ENCODE data around the gene CASP8.
"Not testable (repeated sequence)": the region's sequence is repeated elsewhere in the genome, so short reads cannot be mapped to it uniquely, and the experiment has no call there.

CASP8 gene

DNA sequence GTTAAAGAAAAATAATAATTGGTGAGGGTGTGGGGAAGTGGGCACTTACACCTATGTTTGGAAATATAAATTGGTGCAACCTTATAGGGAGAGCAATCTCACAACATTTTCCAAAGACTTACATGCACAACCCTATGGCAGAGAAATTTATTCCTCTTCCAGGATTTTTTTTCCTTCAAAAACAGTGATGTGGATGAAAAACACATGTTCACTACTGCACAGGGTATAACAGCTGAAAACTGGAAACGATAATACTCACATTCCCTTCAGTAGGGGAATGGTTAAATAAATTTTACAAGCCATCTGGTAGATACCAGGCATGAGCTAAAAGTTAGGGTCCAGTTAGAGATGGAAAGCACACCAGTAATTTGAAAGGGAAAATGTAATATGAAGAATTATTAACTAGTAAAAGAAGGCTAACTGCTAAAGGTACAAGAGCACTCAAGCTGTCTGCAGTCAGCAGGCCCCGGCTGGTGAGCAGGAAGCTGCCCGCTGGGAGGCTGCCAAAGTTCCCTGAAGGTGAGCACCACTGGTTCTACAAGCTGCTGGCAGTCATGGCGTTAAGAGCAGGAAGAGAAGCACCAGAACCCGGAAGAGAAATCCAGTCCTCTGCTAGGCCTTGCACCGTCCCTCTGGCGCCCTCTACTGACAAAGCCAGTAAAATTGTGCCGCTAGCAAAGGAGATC lies 28.4 kb upstream of the CASP8 start:
- peak; percentile 92 for FAIRE-seq
- no peak for TF ChIP-seq SPI1 (IDR thresholded peaks at IDR 0.05; ENCODE audit: low read depth, low read length)
- no peak for TF ChIP-seq PAX5 (IDR thresholded peaks at IDR 0.05; ENCODE audit: insufficient read depth, low read length, severe bottlenecking)
- peak; percentile 67 for TF ChIP-seq POLR2AphosphoS5 (IDR thresholded peaks at IDR 0.05; ENCODE audit: low read depth, low read length)
- TF ChIP-seq POU2F2 (IDR thresholded peaks at IDR 0.05; ENCODE audit: low read depth, low read length): no peak
- TF ChIP-seq POLR2A (IDR thresholded peaks at IDR 0.05; ENCODE audit: low read depth, low read length): peak; percentile 67
- TF ChIP-seq TAF1 (IDR thresholded peaks at IDR 0.05; ENCODE audit: low read depth, low read length): peak; percentile 78
- DNase-seq (ENCODE audit: insufficient read length, low spot score): peak; percentile 54

DNA sequence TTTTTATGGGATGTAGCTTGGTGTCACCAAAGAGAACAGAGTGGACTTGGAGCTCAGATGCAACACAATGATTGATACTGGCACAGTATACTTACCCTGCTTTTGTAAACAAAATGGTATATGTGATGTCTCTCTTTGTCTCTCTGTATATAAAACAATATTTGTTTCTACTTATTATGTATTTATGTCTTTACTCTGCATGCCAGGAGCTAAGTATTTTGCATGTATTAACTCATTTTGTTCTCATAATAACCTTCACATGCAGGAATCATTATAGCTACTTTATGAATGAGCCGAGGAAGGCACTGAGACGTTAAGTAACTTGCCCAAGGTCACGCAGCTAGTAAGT lies 27.9 kb upstream of the CASP8 start:
- TF ChIP-seq POLR2AphosphoS5 (IDR thresholded peaks at IDR 0.05; ENCODE audit: low read depth, low read length) (no peak), POU2F2 (IDR thresholded peaks at IDR 0.05; ENCODE audit: low read depth, low read length) (no peak), PAX5 (IDR thresholded peaks at IDR 0.05; ENCODE audit: insufficient read depth, low read length, severe bottlenecking) (no peak), POLR2A (IDR thresholded peaks at IDR 0.05; ENCODE audit: low read depth, low read length) (no peak), TAF1 (IDR thresholded peaks at IDR 0.05; ENCODE audit: low read depth, low read length) (no peak)
- FAIRE-seq: no peak
- DNase-seq (ENCODE audit: insufficient read length, low spot score): no peak

GRCh38 chr2:201233192-201233811 lies 27.0 kb upstream of the CASP8 start:
- peak; percentile 46 for DNase-seq (ENCODE audit: insufficient read length, low spot score)
- peak; percentile 97 for FAIRE-seq
- TF ChIP-seq POLR2AphosphoS5 (IDR thresholded peaks at IDR 0.05; ENCODE audit: low read depth, low read length): peak; percentile 78
- TF ChIP-seq POU2F2 (IDR thresholded peaks at IDR 0.05; ENCODE audit: low read depth, low read length): no peak
- TF ChIP-seq POLR2A (IDR thresholded peaks at IDR 0.05; ENCODE audit: low read depth, low read length): peak; percentile 89
- peak; percentile 77 for TF ChIP-seq TAF1 (IDR thresholded peaks at IDR 0.05; ENCODE audit: low read depth, low read length)

DNA sequence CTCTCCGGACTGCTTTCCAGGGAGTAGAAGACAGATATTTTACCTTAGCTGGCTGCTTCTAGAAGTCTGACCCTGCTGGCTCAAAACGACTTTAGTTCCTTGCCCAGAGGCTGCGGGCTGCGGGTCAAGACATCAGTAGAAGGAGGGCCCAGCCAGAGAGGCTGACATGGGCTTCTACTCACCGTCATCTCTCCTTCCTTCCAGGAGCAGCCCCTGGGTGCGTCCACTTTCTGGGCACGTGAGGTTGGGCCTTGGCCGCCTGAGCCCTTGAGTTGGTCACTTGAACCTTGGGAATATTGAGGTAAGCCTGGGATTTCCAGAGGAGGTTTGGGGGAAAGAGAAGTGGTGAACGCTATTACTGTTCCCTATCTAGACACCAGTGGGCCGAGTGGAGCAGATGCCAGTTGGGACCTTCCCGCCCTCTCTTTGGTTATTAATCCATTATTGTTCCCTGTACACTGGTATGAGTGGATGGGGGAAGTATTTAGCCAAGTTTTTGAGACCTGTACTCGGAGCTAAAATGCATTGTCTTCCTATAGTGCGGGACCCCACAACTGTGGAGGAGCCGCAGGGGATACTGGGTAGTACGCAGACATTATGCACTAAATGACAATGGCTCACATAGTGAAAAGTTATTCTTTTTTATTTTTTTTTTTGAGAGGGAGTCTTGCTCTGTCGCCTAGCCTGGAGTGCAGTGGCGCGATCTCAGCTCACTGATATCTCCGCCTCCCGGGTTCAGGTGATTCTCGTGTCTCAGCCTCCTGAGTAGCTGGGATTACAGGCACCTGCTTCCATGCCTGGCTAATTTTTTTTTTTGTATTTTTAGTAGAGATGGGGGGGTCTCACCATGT lies 26.3 kb upstream of the CASP8 start:
- DNase-seq (ENCODE audit: insufficient read length, low spot score) (no peak), FAIRE-seq (peak; percentile 57)
- TF ChIP-seq POLR2AphosphoS5 (IDR thresholded peaks at IDR 0.05; ENCODE audit: low read depth, low read length): no peak
- no peak for TF ChIP-seq POLR2A (IDR thresholded peaks at IDR 0.05; ENCODE audit: low read depth, low read length)
- TF ChIP-seq PAX5 (IDR thresholded peaks at IDR 0.05; ENCODE audit: insufficient read depth, low read length, severe bottlenecking): no peak
- TF ChIP-seq POU2F2 (IDR thresholded peaks at IDR 0.05; ENCODE audit: low read depth, low read length): no peak
- TF ChIP-seq SPI1 (IDR thresholded peaks at IDR 0.05; ENCODE audit: low read depth, low read length): no peak
- no peak for TF ChIP-seq TAF1 (IDR thresholded peaks at IDR 0.05; ENCODE audit: low read depth, low read length)

DNA sequence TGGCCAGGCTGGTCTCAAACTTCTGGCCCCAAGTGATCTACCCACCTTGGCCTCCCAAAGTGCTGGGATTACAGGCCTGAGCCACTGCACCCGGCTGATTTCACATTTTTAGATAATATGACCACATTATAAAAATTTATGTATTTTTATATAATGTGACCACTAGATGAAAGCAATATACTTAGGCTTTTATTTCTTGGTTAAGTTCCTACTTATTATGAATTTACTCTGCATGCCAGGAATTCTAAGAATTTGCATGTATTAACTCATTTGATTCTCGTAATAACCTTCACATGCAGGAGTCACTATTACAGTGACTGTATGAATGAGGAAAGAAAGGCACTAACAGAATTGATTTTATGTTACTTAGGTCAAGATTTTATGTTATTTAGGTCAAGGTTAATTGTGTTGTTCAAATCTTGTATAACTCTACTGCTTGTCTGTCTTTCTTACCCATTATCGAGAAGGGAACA lies 25.6 kb upstream of the CASP8 start:
- DNase-seq (ENCODE audit: insufficient read length, low spot score): no peak

DNA sequence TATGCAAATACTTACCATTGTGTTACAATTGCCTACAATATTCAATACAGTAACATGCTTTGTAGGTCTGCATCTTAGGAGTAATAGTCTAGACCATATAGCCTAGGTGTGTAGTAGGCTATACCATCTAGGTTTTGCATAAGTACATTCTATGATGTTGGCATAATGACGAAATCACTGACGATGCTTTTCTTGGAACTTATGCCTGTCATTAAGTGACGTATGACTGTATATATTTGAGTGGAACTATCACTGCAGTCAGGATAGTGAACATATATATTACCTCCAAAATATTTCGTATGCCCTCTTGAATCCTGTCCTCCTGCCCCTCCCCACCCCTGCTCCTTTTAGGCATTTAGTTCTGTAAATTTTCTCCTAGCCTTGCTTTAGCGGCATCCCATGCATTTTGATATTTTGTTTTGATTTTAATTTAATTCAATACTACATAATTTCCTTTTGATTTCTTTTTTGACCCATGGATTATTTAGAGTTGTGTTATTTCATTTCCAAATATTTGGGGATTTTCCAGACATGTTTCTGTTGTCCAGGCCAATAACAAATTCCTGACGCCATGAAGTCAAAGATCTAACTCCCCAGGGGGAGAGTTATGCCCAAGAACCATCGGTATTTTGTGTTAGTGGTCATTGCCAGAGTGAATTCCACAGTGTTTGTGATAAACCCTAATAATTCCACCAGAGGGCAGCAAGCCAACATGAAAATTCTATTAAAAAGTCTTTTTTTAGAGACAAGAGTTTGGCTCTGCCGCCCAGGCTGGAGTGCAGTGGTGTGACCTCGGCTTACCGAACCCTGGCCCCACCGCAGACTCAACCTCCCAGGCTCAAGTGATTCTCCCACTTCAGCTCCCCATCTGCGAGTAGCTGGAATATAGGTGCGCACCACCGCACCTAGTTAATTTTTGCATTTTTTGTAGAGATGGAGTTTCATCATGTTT lies 24.2 kb upstream of the CASP8 start:
- TF ChIP-seq POLR2AphosphoS5 (IDR thresholded peaks at IDR 0.05; ENCODE audit: low read depth, low read length) (no peak), SPI1 (IDR thresholded peaks at IDR 0.05; ENCODE audit: low read depth, low read length) (no peak), PAX5 (IDR thresholded peaks at IDR 0.05; ENCODE audit: insufficient read depth, low read length, severe bottlenecking) (no peak)
- FAIRE-seq: peak; percentile 78
- DNase-seq (ENCODE audit: insufficient read length, low spot score): no peak

More for the DNA sequence above, 25.6 kb upstream of the CASP8 start:
- TF ChIP-seq POLR2A (IDR thresholded peaks at IDR 0.05; ENCODE audit: low read depth, low read length): no peak
- TF ChIP-seq POLR2AphosphoS5 (IDR thresholded peaks at IDR 0.05; ENCODE audit: low read depth, low read length): no peak
- no peak for TF ChIP-seq PAX5 (IDR thresholded peaks at IDR 0.05; ENCODE audit: insufficient read depth, low read length, severe bottlenecking)
- no peak for TF ChIP-seq TAF1 (IDR thresholded peaks at IDR 0.05; ENCODE audit: low read depth, low read length)
- no peak for TF ChIP-seq SPI1 (IDR thresholded peaks at IDR 0.05; ENCODE audit: low read depth, low read length)
- no peak for TF ChIP-seq POU2F2 (IDR thresholded peaks at IDR 0.05; ENCODE audit: low read depth, low read length)
- no peak for FAIRE-seq

DNA sequence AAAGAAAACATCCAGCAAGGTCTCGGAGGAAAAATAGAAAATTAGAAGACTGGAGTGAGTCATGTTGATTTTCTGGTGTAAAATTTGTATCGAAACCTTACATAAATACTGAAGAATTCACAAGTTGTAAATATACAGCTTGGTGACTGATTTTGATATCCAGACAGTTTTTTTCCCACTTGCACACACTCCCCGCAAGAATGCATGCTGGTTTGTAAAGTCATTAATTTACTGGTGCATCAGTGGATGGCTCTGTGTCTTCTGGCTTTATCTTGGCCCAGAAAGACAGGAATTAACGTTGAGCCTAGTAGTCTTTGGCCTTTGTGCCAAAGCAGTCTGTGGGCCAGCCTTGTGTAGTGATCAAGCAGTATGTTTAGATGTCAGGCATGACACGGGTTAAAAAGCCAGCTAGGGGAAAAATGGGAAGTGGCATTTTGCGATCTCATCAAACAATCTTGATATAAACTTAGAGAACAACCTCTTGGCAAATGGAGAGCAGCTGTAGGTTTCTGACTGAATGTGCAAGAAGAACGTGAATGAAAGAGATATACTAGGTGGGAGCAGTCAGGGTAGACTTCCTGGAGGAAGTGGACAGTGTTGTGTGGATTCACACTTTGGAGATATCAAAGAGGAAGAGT lies 22.7 kb upstream of the CASP8 start:
- FAIRE-seq: peak; percentile 41
- TF ChIP-seq POU2F2 (IDR thresholded peaks at IDR 0.05; ENCODE audit: low read depth, low read length) (no peak), POLR2A (IDR thresholded peaks at IDR 0.05; ENCODE audit: low read depth, low read length) (no peak), TAF1 (IDR thresholded peaks at IDR 0.05; ENCODE audit: low read depth, low read length) (no peak), PAX5 (IDR thresholded peaks at IDR 0.05; ENCODE audit: insufficient read depth, low read length, severe bottlenecking) (no peak), POLR2AphosphoS5 (IDR thresholded peaks at IDR 0.05; ENCODE audit: low read depth, low read length) (no peak), SPI1 (IDR thresholded peaks at IDR 0.05; ENCODE audit: low read depth, low read length) (no peak)
- DNase-seq (ENCODE audit: insufficient read length, low spot score): no peak

DNA sequence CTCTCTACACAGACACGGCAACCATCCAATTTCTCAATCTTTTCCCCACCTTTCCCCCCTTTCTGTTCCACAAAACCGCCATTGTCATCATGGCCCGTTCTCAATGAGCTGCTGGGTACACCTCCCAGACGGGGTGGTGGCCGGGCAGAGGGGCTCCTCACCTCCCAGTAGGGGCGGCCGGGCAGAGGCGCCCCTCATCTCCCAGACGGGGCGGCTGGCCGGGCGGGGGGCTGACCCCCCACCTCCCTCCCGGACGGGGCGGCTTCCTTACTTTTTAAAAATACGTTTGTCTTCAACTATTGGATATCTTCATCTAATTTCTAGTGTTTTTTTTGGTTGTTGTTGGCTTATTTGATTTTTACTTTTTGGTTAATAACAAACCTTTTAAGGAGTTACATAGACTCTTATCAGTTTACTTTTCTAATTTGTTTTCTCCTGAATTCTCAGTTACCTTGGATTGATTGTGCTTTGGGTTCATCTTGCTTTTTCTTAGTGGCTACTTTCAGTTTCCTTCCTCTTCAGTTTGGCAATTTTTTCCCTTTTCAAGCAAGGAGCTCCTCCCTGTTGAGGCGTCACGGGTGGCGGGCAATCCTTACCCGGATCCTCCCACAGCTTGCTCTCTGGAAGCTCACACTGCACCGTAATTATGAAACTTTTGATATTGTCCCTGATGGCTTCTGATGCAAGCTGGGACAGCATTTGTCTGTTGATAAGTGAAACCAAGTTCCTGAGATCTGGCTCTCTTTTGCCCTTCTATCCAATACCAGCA lies 21.0 kb upstream of the CASP8 start:
- not testable (repeated sequence) for DNase-seq (ENCODE audit: insufficient read length, low spot score); FAIRE-seq

All from GM12891 (cell line).